NCI-H69 (cell line): ENCODE results near the gene MARCHF6.
"Not testable (repeated sequence)": the region's sequence is repeated elsewhere in the genome, so short reads cannot be mapped to it uniquely, and the experiment has no call there.

ENCODE experiments used
- DNase-seq: peaks from one replicate; lab custom pipeline; 2025; lab: John Stamatoyannopoulos, UW

MARCHF6 gene

GRCh38 chr5:10353241-10354047 is at the start of gene MARCHF6:
Gene MARCHF6 (plus strand): TSS chr5:10353695. CDS start chr5:10353899, 204 bp downstream.
- peak; percentile 99 for DNase-seq

- DNase-seq = peak; percentile 66
Observed at GRCh38 chr5:10303699-10304170, 49.8 kb upstream of the MARCHF6 start.

- peak; percentile 29 for DNase-seq
Observed at GRCh38 chr5:10304932-10305331, 48.6 kb upstream of the MARCHF6 start.

GRCh38 chr5:10306114-10306513 is 47.4 kb upstream of the MARCHF6 start:
- peak; percentile 78 for DNase-seq

- peak; percentile 72 for DNase-seq
Observed at GRCh38 chr5:10306806-10307205, 46.7 kb upstream of the MARCHF6 start.

GRCh38 chr5:10307206-10308148 is 46.0 kb upstream of the MARCHF6 start, which contains the start of gene CMBL:
Gene CMBL (minus strand): TSS chr5:10307902. CDS start chr5:10290762, 17,140 bp downstream.
- DNase-seq = peak; percentile 96

- DNase-seq = no peak
Observed at GRCh38 chr5:10308844-10309243, 44.7 kb upstream of the MARCHF6 start.

- peak; percentile 94 for DNase-seq
Observed at GRCh38 chr5:10310066-10310779, 43.3 kb upstream of the MARCHF6 start.

- not testable (repeated sequence) for DNase-seq
Observed at GRCh38 chr5:10310835-10311570, 42.5 kb upstream of the MARCHF6 start.

GRCh38 chr5:10311595-10312425 is 41.7 kb upstream of the MARCHF6 start:
- DNase-seq = no peak

GRCh38 chr5:10315201-10315600 is 38.3 kb upstream of the MARCHF6 start:
- DNase-seq = no peak

- no peak for DNase-seq
Observed at GRCh38 chr5:10315824-10316509, 37.5 kb upstream of the MARCHF6 start.

- DNase-seq = no peak
Observed at GRCh38 chr5:10317825-10318682, 35.4 kb upstream of the MARCHF6 start.

GRCh38 chr5:10319202-10319851 is 34.2 kb upstream of the MARCHF6 start:
- DNase-seq = no peak

- no peak for DNase-seq
Observed at GRCh38 chr5:10320793-10321192, 32.7 kb upstream of the MARCHF6 start.

GRCh38 chr5:10321882-10322281 is 31.6 kb upstream of the MARCHF6 start:
- no peak for DNase-seq

- peak; percentile 51 for DNase-seq
Observed at GRCh38 chr5:10323588-10324488, 29.7 kb upstream of the MARCHF6 start.
